ENCODE measurements around the gene PTS.

DNA sequence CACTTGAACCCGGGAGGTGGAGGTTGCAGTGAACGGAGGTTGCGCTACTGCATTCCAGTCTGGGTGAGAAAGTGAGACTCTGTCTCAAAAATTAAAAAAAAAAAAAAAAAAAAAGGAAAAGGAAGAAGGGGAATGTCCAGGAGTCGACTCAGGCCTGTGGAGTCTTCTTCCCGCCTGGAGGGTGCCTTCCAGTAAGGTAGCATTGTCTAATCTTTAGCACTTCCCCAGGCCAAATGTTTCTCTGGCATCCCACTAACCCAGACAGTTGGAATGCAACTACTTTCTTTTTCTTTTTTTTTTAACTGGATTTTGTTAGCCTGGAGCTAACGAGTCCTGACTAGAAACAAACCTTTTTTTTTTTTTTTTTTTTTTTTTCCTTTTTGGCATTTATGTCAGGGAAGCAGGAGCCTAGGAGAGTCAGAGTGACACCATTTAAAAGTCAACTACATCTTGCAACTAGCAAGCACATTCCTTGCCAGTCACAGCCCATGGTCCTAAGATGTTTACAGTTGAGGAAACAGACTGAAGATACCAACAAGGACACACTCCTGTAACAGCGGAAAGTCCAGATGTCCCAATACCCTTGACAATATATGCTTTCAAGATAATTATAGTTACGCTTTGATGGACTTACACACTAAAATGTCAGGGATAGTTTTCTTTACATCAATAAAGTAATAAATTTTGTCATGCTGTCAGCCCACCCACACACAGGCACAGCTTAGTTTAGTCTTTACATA, 23.8 kb downstream of the PTS start:
- TF ChIP-seq YY1 (IDR thresholded peaks at IDR 0.05; ENCODE audit: insufficient read depth, insufficient read length) (no peak), ZNF274 (IDR thresholded peaks at IDR 0.05; ENCODE audit: low read depth, low read length) (no peak), SUZ12 (IDR thresholded peaks at IDR 0.05; ENCODE audit: extremely low read depth, insufficient read depth, insufficient read length) (no peak)
